ENCODE data around the gene PRADC1.

Gene PRADC1

DNA sequence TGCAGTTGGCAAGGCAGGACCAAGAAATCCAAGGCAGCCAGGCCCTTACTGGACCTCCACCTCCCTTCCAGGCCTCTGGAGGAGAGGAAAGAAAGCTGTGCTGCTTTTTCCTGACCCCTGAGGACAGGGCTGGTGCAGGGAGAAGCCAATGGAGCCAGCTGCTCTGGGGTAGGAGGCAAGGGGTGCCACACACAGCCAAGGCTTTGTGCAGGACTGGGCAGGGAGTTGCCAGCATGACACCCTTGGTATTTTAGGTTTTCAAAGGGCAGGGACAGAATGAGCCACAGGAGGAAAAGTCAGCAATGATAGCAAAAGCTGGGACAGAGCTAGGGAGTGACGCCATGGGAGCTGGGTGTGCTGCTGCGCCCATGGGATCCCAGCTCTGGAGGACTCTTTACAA is 24.0 kb upstream of the PRADC1 start:
- Histone ChIP-seq H3K9ac (ENCODE audit: low read depth, low read length) (no peak overlapping the region), H3K27me3 (ENCODE audit: control insufficient read depth, insufficient read depth, low read length) (no peaks in the 10 kb centered on the region), H3K36me3 (ENCODE audit: control insufficient read depth, insufficient read depth, low read length) (peaks cover 18% of the 10 kb centered on the region), H3K9me3 (ENCODE audit: control insufficient read depth, insufficient read depth, low read length) (no peaks in the 10 kb centered on the region), H3K4me3 (ENCODE audit: low read depth, low read length) (no peak overlapping the region), H3K4me1 (ENCODE audit: control insufficient read depth, insufficient read depth, low read length) (no peaks in the 10 kb centered on the region)

DNA sequence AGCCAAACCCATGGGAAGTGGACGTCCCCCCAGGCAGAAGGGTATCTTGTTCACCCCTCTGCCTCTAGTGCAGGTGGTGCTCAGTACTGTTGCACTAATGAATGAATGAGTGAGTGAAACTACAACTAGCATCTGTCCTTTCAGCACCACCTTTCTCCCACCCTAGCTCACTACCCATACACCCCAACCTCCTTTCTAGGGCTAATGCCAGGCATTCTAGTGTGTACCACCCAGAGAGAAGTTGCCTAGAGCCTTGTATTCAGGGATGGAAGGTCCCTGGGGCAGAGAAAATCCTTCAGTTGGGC is 23.5 kb upstream of the PRADC1 start:
- no peaks in the 10 kb centered on the region for H3K27me3 ChIP-seq (ENCODE audit: control insufficient read depth, insufficient read depth, low read length)
- no peak overlapping the region for H3K4me3 ChIP-seq (ENCODE audit: low read depth, low read length)
- H3K36me3 ChIP-seq (ENCODE audit: control insufficient read depth, insufficient read depth, low read length) = peaks cover 21% of the 10 kb centered on the region
- no peaks in the 10 kb centered on the region for H3K9me3 ChIP-seq (ENCODE audit: control insufficient read depth, insufficient read depth, low read length)
- no peaks in the 10 kb centered on the region for H3K4me1 ChIP-seq (ENCODE audit: control insufficient read depth, insufficient read depth, low read length)
- no peak overlapping the region for H3K9ac ChIP-seq (ENCODE audit: low read depth, low read length)

DNA sequence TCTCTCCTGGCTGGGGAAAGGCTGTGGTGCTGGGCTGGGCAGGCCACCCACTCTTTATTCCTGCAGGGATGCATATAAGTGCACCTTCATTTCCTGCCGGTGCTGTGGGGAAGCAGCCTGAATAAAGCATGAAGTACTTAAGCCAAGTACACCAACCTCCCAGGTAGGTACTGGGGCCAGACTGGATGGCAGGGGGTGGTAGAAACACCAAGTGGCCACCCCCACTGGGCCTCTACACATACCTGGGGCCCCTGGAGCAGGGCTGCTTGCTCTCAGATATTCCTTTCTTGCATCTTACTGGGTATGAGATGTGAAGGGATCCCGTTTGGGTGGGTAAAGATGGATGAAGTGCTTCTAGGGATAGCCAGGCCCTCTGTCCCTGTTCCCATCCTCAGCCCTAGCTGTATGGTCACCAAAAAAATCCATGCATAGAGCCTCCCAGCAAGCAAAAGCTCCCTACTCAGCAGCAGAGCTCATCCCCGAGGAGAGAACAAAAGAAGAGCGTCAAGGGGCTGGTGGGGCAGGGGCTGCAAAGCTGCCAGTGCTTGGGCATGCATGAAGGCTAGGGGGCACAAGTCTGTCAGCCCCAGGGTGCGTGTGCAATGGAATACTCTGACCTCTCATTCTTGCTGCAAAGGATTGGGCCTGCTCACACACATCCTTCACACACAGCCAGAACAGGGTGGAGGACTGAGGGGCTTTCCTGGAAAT is 23.0 kb upstream of the PRADC1 start:
- Histone ChIP-seq H3K4me3 (ENCODE audit: low read depth, low read length) (no peak overlapping the region), H3K4me1 (ENCODE audit: control insufficient read depth, insufficient read depth, low read length) (no peaks in the 10 kb centered on the region), H3K36me3 (ENCODE audit: control insufficient read depth, insufficient read depth, low read length) (peaks cover 26% of the 10 kb centered on the region), H3K9me3 (ENCODE audit: control insufficient read depth, insufficient read depth, low read length) (no peaks in the 10 kb centered on the region), H3K9ac (ENCODE audit: low read depth, low read length) (no peak overlapping the region), H3K27me3 (ENCODE audit: control insufficient read depth, insufficient read depth, low read length) (no peaks in the 10 kb centered on the region)

DNA sequence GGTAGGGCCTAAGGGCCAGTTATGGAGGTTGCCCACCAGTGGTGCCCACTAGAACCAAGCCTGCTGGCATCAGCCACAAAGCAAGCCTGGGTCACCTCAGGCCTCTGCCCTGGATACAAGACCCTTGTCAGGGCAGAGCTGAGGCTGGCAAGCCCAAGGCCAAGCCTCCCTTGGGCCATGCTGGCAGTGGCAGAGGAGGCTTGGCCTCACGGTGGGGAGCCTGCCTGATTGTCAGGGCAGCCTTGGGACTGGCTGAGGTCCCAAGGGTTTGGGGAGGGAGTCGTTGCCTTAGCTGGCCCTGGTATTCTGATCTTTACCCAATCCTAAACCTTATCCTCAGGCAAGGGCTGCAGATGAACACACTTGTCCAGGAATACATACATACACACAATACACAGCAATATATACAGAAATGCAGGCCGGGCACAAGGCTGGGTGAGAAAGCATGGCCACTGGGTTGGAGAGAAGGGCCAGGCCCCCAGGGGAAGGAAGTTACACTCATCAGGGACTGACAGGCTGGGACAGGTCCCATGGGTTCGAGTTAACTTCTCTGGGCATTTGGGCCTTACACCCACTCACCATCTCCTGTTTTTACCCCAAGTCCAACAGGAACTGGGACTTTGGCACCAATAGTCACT is 22.1 kb upstream of the PRADC1 start:
- Histone ChIP-seq H3K9me3 (ENCODE audit: control insufficient read depth, insufficient read depth, low read length) (no peaks in the 10 kb centered on the region), H3K27me3 (ENCODE audit: control insufficient read depth, insufficient read depth, low read length) (no peaks in the 10 kb centered on the region), H3K4me3 (ENCODE audit: low read depth, low read length) (no peak overlapping the region), H3K9ac (ENCODE audit: low read depth, low read length) (no peak overlapping the region), H3K4me1 (ENCODE audit: control insufficient read depth, insufficient read depth, low read length) (no peaks in the 10 kb centered on the region), H3K36me3 (ENCODE audit: control insufficient read depth, insufficient read depth, low read length) (peaks cover 36% of the 10 kb centered on the region)

DNA sequence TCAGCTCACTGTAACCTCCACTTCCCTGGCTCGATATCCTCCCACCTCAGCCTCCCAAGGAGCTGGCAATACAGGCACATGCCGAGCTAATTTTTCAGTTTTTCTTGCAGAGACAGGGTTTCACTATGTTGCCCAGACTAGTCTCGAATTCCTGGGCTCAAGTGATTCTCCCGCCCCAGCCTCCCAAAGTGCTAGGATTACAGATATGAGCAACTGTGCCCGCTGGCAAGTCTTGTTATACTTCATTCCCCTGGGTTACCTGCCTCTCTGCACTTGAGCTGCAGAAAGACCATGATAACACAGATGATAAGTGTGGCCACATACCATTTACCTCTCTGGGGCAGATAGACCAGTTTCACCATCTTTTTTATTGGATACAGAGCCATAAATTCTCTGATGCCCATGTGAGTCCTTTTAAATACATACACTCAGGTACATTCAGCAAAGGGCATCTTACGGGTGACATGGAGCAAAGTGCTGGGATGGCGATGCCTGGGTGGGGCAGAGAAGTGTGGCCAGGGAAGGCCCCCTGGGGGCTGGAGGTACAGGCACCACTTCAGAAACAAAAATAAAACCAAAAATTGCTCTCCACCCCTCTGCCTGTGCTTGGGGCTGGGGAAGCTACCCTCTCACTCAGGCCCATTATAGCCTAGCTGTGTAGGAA is 21.4 kb upstream of the PRADC1 start:
- Histone ChIP-seq H3K36me3 (ENCODE audit: control insufficient read depth, insufficient read depth, low read length) (peaks cover 42% of the 10 kb centered on the region), H3K27me3 (ENCODE audit: control insufficient read depth, insufficient read depth, low read length) (no peaks in the 10 kb centered on the region), H3K9ac (ENCODE audit: low read depth, low read length) (no peak overlapping the region), H3K4me3 (ENCODE audit: low read depth, low read length) (no peak overlapping the region), H3K9me3 (ENCODE audit: control insufficient read depth, insufficient read depth, low read length) (no peaks in the 10 kb centered on the region), H3K4me1 (ENCODE audit: control insufficient read depth, insufficient read depth, low read length) (no peaks in the 10 kb centered on the region)

DNA sequence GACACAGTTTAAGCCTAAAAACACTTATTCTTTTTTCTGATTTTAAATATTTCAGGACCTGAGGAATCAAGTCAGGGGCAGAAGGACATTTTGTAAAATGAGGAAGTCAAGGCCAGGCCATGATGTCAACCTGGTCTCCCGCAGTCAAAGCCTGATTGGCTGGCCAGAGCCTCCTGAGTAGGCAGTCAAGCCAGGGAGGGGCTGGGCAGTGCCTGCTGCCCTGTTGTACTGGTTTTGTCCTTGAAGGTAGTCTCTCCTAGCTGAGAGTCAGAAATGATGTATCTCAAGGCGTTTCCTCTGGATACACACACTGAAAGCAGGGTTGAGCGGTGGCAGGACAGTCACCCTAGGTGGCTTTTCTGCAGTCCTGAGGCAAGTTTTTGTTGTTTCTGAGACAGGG is 20.9 kb upstream of the PRADC1 start:
- peaks cover 42% of the 10 kb centered on the region for H3K36me3 ChIP-seq (ENCODE audit: control insufficient read depth, insufficient read depth, low read length)
- H3K4me1 ChIP-seq (ENCODE audit: control insufficient read depth, insufficient read depth, low read length) = no peaks in the 10 kb centered on the region
- H3K9me3 ChIP-seq (ENCODE audit: control insufficient read depth, insufficient read depth, low read length) = no peaks in the 10 kb centered on the region
- H3K4me3 ChIP-seq (ENCODE audit: low read depth, low read length) = no peak overlapping the region
- H3K27me3 ChIP-seq (ENCODE audit: control insufficient read depth, insufficient read depth, low read length) = no peaks in the 10 kb centered on the region
- no peak overlapping the region for H3K9ac ChIP-seq (ENCODE audit: low read depth, low read length)

DNA sequence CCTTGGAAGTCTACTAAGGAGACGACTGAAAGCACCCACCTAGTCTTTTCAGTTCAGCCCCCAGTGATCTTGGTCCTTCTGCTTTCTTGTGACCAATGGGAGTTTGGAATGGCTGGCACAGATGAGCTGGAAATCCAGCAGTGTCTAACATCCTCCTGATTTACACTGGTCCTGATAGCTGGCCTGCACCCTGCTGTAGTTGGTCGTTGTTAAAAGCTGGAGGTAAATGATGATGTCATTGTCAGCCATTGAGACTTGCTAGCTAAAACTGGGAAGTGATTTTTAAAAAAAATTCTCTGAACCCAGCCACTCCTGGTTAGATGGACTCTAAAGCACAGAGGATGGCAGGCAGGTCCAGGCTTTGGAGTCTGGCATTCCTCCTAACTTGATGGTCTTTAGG is 20.4 kb upstream of the PRADC1 start:
- no peaks in the 10 kb centered on the region for H3K4me1 ChIP-seq (ENCODE audit: control insufficient read depth, insufficient read depth, low read length)
- no peaks in the 10 kb centered on the region for H3K9me3 ChIP-seq (ENCODE audit: control insufficient read depth, insufficient read depth, low read length)
- no peak overlapping the region for H3K4me3 ChIP-seq (ENCODE audit: low read depth, low read length)
- no peaks in the 10 kb centered on the region for H3K27me3 ChIP-seq (ENCODE audit: control insufficient read depth, insufficient read depth, low read length)
- no peak overlapping the region for H3K9ac ChIP-seq (ENCODE audit: low read depth, low read length)
- peaks cover 40% of the 10 kb centered on the region for H3K36me3 ChIP-seq (ENCODE audit: control insufficient read depth, insufficient read depth, low read length)

DNA sequence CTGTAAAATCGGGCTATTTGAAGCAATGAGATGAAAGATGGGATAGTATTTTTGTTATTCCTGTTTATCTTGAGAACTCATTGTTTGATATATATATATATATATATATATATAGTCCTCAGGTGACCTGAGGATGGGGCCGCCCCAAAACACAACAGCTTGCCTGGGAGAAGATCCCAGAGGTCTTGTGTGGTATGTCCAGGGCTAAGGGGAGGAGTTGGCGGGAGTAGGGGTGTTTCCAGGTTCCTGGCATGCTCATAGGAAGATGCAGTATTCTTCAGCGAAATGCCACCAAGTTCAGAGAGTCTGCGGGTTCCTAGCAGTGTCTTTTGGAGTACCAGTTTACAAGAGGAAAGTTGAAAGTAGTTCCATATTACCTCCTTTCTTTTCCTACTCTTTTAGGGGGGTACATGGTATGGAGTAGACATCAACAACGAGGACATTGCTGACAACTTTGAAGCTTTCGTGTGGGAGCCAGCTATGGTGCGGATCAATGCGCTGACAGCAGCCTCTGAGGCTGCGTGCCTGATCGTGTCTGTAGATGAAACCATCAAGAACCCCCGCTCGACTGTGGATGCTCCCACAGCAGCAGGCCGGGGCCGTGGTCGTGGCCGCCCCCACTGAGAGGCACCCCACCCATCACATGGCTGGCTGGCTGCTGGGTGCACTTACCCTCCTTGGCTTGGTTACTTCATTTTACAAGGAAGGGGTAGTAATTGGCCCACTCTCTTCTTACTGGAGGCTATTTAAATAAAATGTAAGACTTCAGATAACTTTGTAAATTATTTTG is 19.4 kb upstream of the PRADC1 start:
- Histone ChIP-seq H3K36me3 (ENCODE audit: control insufficient read depth, insufficient read depth, low read length) (peaks cover 45% of the 10 kb centered on the region), H3K9ac (ENCODE audit: low read depth, low read length) (no peak overlapping the region), H3K9me3 (ENCODE audit: control insufficient read depth, insufficient read depth, low read length) (no peaks in the 10 kb centered on the region), H3K27me3 (ENCODE audit: control insufficient read depth, insufficient read depth, low read length) (no peaks in the 10 kb centered on the region), H3K4me1 (ENCODE audit: control insufficient read depth, insufficient read depth, low read length) (no peaks in the 10 kb centered on the region), H3K4me3 (ENCODE audit: low read depth, low read length) (no peak overlapping the region)

DNA sequence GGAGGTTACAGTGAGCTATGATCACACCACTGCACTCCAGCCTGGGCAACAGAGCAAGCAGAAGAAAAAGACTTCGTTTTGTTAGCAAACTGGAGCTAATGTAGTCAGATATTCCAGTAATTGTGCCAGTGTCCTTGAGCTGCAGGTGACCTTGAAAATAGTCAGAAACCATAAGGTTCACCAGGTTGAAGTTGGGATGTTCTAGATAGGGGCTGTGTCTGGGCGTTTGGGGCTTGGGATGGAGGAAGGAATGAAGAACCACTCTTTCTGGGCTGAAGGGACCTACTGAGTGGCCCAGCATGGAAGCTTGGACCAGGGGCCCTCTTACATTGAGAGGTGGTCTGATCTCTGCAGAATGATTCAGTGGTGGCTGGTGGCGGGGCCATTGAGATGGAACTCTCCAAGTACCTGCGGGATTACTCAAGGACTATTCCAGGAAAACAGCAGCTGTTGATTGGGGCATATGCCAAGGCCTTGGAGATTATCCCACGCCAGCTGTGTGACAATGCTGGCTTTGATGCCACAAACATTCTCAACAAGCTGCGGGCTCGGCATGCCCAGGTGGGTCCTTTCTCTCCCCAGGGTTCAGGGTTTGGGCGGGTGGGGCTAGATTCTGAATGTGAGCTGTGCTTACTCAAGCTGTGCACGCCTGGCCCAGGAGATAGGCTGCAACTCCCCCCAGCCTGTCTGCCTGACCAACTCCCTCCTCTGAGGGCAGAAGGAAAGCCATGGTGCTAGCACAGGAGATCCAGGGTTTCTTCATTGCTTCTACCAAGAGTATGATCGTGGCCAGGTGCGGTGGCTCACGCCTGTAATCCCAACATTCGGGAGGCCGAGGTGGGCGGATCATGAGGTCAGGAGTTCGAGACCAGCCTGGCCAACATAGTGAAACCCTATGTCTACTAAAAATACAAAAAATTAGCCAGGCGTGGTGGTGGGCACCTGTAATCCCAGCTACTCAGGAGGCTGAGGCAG is 18.1 kb upstream of the PRADC1 start:
- Histone ChIP-seq H3K4me1 (ENCODE audit: control insufficient read depth, insufficient read depth, low read length) (no peaks in the 10 kb centered on the region), H3K27me3 (ENCODE audit: control insufficient read depth, insufficient read depth, low read length) (no peaks in the 10 kb centered on the region), H3K4me3 (ENCODE audit: low read depth, low read length) (no peak overlapping the region), H3K36me3 (ENCODE audit: control insufficient read depth, insufficient read depth, low read length) (peaks cover 58% of the 10 kb centered on the region), H3K9ac (ENCODE audit: low read depth, low read length) (no peak overlapping the region), H3K9me3 (ENCODE audit: control insufficient read depth, insufficient read depth, low read length) (no peaks in the 10 kb centered on the region)

DNA sequence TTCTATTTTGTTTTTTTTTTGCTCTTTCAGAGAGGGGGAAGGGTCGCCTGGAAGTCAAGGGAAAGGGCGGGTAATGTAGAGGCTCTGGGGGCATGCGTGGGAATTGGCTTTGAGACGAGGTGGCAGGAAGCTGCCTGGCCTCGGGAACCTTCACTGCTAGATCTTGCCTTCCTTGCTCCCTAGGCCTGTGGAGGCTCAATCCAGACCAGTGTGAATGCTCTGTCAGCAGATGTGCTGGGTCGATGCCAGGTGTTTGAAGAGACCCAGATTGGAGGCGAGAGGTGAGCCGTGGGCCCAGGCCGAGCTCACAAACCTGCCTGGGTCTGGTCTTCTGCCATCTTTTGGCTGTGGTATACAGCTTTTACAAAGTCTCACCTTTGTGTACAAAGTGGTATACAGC is 16.6 kb upstream of the PRADC1 start:
- H3K9me3 ChIP-seq (ENCODE audit: control insufficient read depth, insufficient read depth, low read length) = no peaks in the 10 kb centered on the region
- no peak overlapping the region for H3K9ac ChIP-seq (ENCODE audit: low read depth, low read length)
- H3K27me3 ChIP-seq (ENCODE audit: control insufficient read depth, insufficient read depth, low read length) = no peaks in the 10 kb centered on the region
- no peak overlapping the region for H3K4me3 ChIP-seq (ENCODE audit: low read depth, low read length)
- H3K36me3 ChIP-seq (ENCODE audit: control insufficient read depth, insufficient read depth, low read length) = peaks cover 72% of the 10 kb centered on the region
- no peaks in the 10 kb centered on the region for H3K4me1 ChIP-seq (ENCODE audit: control insufficient read depth, insufficient read depth, low read length)

DNA sequence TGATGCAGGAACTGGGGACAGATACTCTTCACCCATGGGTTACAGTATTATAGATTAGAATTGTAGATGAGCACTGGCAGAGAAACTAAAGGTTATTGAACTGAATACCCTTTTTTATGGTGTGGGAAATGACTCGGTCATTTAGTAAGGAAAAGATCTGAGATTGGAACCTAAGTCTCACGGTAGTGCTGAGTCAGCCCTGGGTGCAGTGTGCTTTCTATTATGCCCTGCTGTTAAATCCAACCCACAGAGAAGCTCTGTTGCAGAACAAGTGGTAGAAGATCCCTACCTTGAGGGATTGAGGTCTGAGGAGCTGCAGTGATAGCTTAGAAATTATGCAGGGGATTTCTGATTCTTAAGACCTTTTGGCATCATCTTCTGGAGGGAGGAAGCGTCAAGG is 13.8 kb upstream of the PRADC1 start:
- H3K9me3 ChIP-seq (ENCODE audit: control insufficient read depth, insufficient read depth, low read length) = no peaks in the 10 kb centered on the region
- no peaks in the 10 kb centered on the region for H3K4me1 ChIP-seq (ENCODE audit: control insufficient read depth, insufficient read depth, low read length)
- H3K27me3 ChIP-seq (ENCODE audit: control insufficient read depth, insufficient read depth, low read length) = no peaks in the 10 kb centered on the region
- no peak overlapping the region for H3K9ac ChIP-seq (ENCODE audit: low read depth, low read length)
- H3K36me3 ChIP-seq (ENCODE audit: control insufficient read depth, insufficient read depth, low read length) = peaks cover 83% of the 10 kb centered on the region
- no peak overlapping the region for H3K4me3 ChIP-seq (ENCODE audit: low read depth, low read length)
